ENCODE results near the gene COBL. TPM values are rescaled to one million over a fixed set of nuclear protein-coding genes. Genes with fewer than 3 reads are reported as not detected.

Gene COBL
- total and polyA plus RNA-seq, 9 of the 15 experiments (the other 6 are each of a cell fraction or from before 2014, with no cell fraction given), result 0.01 to 2.4 (median 0.09) TPM; not detected in 3

- TF ChIP-seq FOXA1 (IDR thresholded peaks at IDR 0.05; ENCODE audit: borderline replicate concordance) (no peak), CREB3 (tag; conservative IDR thresholded peaks at IDR 0.05; ENCODE audit: low read depth) (no peak), E2F3 (CRISPR knock-in tag; IDR thresholded peaks at IDR 0.05) (no peak), ETS2 (tag; IDR thresholded peaks at IDR 0.05; ENCODE audit: borderline replicate concordance, poor library complexity, severe bottlenecking) (no peak), LARP7 (IDR thresholded peaks at IDR 0.05) (no peak), KHSRP (IDR thresholded peaks at IDR 0.05) (no peak), ZNF764 (CRISPR knock-in tag; IDR thresholded peaks at IDR 0.05; ENCODE audit: low read depth) (no peak), ZC3H4 (CRISPR knock-in tag; IDR thresholded peaks at IDR 0.05; ENCODE audit: borderline replicate concordance) (no peak)
Observed at GRCh38 chr7:51213618-51214017, 103.0 kb downstream of the COBL start (continued).

- H3K27ac ChIP-seq (ENCODE audit: extremely low read depth, low read depth, low read length), result no peak overlapping the region
- no peak overlapping the region for H3K4me3 ChIP-seq
- ATAC-seq (no peak), DNase-seq (ENCODE audit: extremely low read depth in 1 of 4, low spot score in 3 of 4) (no peak), FAIRE-seq (no peak)
- no peak overlapping the region for H3K9ac ChIP-seq (ENCODE audit: insufficient read depth in 1 of 2, low read depth in 2 of 2, low read length in 2 of 2)
- H3K27me3 ChIP-seq (ENCODE audit: control insufficient read depth in 2 of 2, insufficient read depth in 2 of 2, low read length in 2 of 2), result peaks cover 0 to 34% of the 10 kb centered on the region in 2 experiments; a peak in 2 of 5 replicates
- in situ Hi-C loops (cut with MboI) (no loop called here), intact Hi-C loops (cut with micrococcal nuclease) (no loop called here)
- no peaks in the 10 kb centered on the region; the same call in 1 of the 2 replicates for H4K20me1 ChIP-seq (replicated peaks; ENCODE audit: control insufficient read depth, insufficient read depth, low read length)
- ChIA-PET CTCF (ENCODE audit: low intra/inter-chr PET ratio) (no interaction called here), POLR2A (interaction anchor here (0.6 kb wide), 1 partner anchor 17 kb away, joined by 3 read pairs; no protein-coding TSS in a partner anchor)
- H3K4me1 ChIP-seq (replicated peaks in 1 of 2; ENCODE audit: control insufficient read depth in 2 of 2, insufficient read depth in 2 of 2, low read length in 2 of 2), result no peaks in the 10 kb centered on the region
- H3K4me2 ChIP-seq (ENCODE audit: insufficient read depth, low read length), result no peak overlapping the region
- no peaks in the 10 kb centered on the region for H3K36me3 ChIP-seq (ENCODE audit: control insufficient read depth, insufficient read depth, low read length)
- no peaks in the 10 kb centered on the region for H3K79me2 ChIP-seq (ENCODE audit: control insufficient read depth, insufficient read depth, low read length)
- WGBS (ENCODE audit: insufficient coverage, low coverage, missing lambda C conversion rate), result 0% methylated on average over 3 of the region's 3 CpGs
- no peaks in the 10 kb centered on the region for H3K9me3 ChIP-seq (replicated peaks; ENCODE audit: control insufficient read depth, insufficient read depth, low read depth, low read length)
- H2AFZ ChIP-seq (ENCODE audit: low read depth, low read length), result no peak overlapping the region
- H3K9me1 ChIP-seq (ENCODE audit: control insufficient read depth, insufficient read depth, low read length), result no peaks in the 10 kb centered on the region
- BruUV-seq (replicated peaks), result no TSS peak
- TF ChIP-seq RBM15 (IDR thresholded peaks at IDR 0.05; ENCODE audit: insufficient read depth, low read length), result no peak
- TF ChIP-seq TAF9B (IDR thresholded peaks at IDR 0.05; ENCODE audit: partially characterized antibody), result no peak
- no peak for TF ChIP-seq IRF9 (tag; IDR thresholded peaks at IDR 0.05)
- no peak for TF ChIP-seq FOSL1 (tag; conservative IDR thresholded peaks at IDR 0.05)
- TF ChIP-seq NFYB (IDR thresholded peaks at IDR 0.05; ENCODE audit: extremely low read depth, insufficient read length), result no peak
- no peak for TF ChIP-seq FOXA3 (CRISPR knock-in tag; conservative IDR thresholded peaks at IDR 0.05 in 1 of 2, IDR thresholded peaks at IDR 0.05 in 1 of 2)
- no peak for TF ChIP-seq SREBF2 (CRISPR knock-in tag; IDR thresholded peaks at IDR 0.05)
- TF ChIP-seq MTF1 (CRISPR knock-in tag; IDR thresholded peaks at IDR 0.05; ENCODE audit: borderline replicate concordance), result no peak
- no peak for TF ChIP-seq KAT8 (IDR thresholded peaks at IDR 0.05; ENCODE audit: low read depth)
- no peak for TF ChIP-seq HNRNPL (IDR thresholded peaks at IDR 0.05; ENCODE audit: low read depth, low read length)
- no peak for TF ChIP-seq EZH2 (IDR thresholded peaks at IDR 0.05; ENCODE audit: borderline replicate concordance, low read depth, low read length)
- no peak for TF ChIP-seq SRF (CRISPR knock-in tag; IDR thresholded peaks at IDR 0.05)
- TF ChIP-seq ZNF12 (CRISPR knock-in tag; IDR thresholded peaks at IDR 0.05), result no peak
Observed at GRCh38 chr7:51210766-51211165, 105.8 kb downstream of the COBL start.
